WERI-Rb-1 (cell line): Measurements from ENCODE around the gene ABCA7.

ENCODE experiments used
- DNase-seq: peaks from one replicate; pipeline ENCODE4 v3.0.0-alpha.2; 2020
- H3K27ac ChIP-seq: fragments of 250-450 bp; sonication (Bioruptor Pico); 2 replicates; pipeline ENCODE4 v1.5.1; 2020; ENCODE audit warnings: mild to moderate bottlenecking, moderate library complexity
- H3K27me3 ChIP-seq: fragments of 250-450 bp; sonication (Bioruptor Pico); 2 replicates; pipeline ENCODE4 v1.5.1; 2021; ENCODE audit warnings: mild to moderate bottlenecking, low read depth, moderate library complexity; ENCODE audit not compliant: insufficient read depth, severe bottlenecking
- H3K36me3 ChIP-seq: fragments of 250-450 bp; sonication (Bioruptor Pico); 2 replicates; pipeline ENCODE4 v1.5.1; 2020; ENCODE audit warnings: mild to moderate bottlenecking, moderate library complexity
- H3K4me3 ChIP-seq: 2 replicates; pipeline ENCODE4 v1.5.1; 2011; ENCODE audit warnings: low read depth, mild to moderate bottlenecking, control low read depth, low read length
- H3K9me3 ChIP-seq: fragments of 250-450 bp; sonication (Bioruptor Pico); 2 replicates; pipeline ENCODE4 v1.5.1; 2021; ENCODE audit warnings: mild to moderate bottlenecking, moderate library complexity; ENCODE audit not compliant: severe bottlenecking
- TF ChIP-seq, protein P1 (sequence below): IDR thresholded peaks from 2 replicates; pipeline ENCODE4 v1.5.1; 2011; ENCODE audit warnings: low read depth, mild to moderate bottlenecking, control low read depth, inconsistent platforms, low read length

ABCA7 gene

GRCh38 chr19:1000591-1001537 lies 39.0 kb upstream of the ABCA7 start:
- no peak for DNase-seq
- Histone ChIP-seq H3K36me3 (no peaks in the 10 kb centered on the region), H3K27me3 (peaks cover 68% of the 10 kb centered on the region), H3K9me3 (peaks cover 2% of the 10 kb centered on the region), H3K4me3 (peak overlapping the region; percentile 30), H3K27ac (no peak overlapping the region)
- TF ChIP-seq, protein P1, sequence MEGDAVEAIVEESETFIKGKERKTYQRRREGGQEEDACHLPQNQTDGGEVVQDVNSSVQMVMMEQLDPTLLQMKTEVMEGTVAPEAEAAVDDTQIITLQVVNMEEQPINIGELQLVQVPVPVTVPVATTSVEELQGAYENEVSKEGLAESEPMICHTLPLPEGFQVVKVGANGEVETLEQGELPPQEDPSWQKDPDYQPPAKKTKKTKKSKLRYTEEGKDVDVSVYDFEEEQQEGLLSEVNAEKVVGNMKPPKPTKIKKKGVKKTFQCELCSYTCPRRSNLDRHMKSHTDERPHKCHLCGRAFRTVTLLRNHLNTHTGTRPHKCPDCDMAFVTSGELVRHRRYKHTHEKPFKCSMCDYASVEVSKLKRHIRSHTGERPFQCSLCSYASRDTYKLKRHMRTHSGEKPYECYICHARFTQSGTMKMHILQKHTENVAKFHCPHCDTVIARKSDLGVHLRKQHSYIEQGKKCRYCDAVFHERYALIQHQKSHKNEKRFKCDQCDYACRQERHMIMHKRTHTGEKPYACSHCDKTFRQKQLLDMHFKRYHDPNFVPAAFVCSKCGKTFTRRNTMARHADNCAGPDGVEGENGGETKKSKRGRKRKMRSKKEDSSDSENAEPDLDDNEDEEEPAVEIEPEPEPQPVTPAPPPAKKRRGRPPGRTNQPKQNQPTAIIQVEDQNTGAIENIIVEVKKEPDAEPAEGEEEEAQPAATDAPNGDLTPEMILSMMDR = no peak

GRCh38 chr19:1001538-1002166 lies 38.3 kb upstream of the ABCA7 start:
- Histone ChIP-seq H3K27ac (no peak overlapping the region), H3K9me3 (peaks cover 2% of the 10 kb centered on the region), H3K4me3 (no peak overlapping the region), H3K36me3 (no peaks in the 10 kb centered on the region), H3K27me3 (peaks cover 60% of the 10 kb centered on the region)
- peak; percentile 72 for DNase-seq
- TF ChIP-seq, protein P1 = peak; percentile 88

- DNase-seq = no peak
- H3K27me3 ChIP-seq = peaks cover 51% of the 10 kb centered on the region
- no peaks in the 10 kb centered on the region for H3K36me3 ChIP-seq
- H3K9me3 ChIP-seq = peaks cover 1% of the 10 kb centered on the region
- no peak overlapping the region for H3K4me3 ChIP-seq
- no peak overlapping the region for H3K27ac ChIP-seq
- TF ChIP-seq, protein P1 = no peak
Measured at GRCh38 chr19:1002600-1002999, 37.3 kb upstream of the ABCA7 start.

GRCh38 chr19:1003283-1003682 lies 36.6 kb upstream of the ABCA7 start:
- H3K27ac ChIP-seq = no peak overlapping the region
- TF ChIP-seq, protein P1 = no peak
- peaks cover under 1% of the 10 kb centered on the region; the same call in 1 of the 2 replicates for H3K36me3 ChIP-seq
- H3K27me3 ChIP-seq = peaks cover 44% of the 10 kb centered on the region
- no peak for DNase-seq
- no peaks in the 10 kb centered on the region for H3K9me3 ChIP-seq
- H3K4me3 ChIP-seq = no peak overlapping the region

DNA sequence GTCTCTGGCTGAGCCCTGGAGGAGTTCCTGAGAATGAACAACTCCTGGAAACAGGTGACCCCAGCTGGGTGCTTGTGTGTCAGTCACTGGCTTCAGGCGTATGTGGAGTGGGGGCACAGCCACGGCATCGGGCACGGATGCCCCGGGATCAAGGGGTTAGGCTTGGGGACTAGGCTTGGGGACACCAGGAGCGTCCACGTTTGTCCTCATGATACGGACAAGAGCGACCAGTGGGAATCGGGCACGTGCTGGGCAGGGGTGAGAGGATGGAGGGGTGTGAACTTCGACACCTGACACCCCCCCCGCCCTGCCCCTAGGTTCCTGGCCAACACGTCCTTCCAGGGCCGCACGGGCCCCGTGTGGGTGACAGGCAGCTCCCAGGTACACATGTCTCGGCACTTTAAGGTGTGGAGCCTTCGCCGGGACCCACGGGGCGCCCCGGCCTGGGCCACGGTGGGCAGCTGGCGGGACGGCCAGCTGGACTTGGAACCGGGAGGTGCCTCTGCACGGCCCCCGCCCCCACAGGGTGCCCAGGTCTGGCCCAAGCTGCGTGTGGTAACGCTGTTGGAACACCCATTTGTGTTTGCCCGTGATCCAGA lies 35.6 kb upstream of the ABCA7 start:
- Histone ChIP-seq H3K27me3 (peaks cover 34% of the 10 kb centered on the region), H3K4me3 (no peak overlapping the region), H3K9me3 (peaks cover 2% of the 10 kb centered on the region), H3K27ac (no peak overlapping the region), H3K36me3 (peaks cover 3% of the 10 kb centered on the region; the same call in 1 of the 2 replicates)
- no peak for DNase-seq
- TF ChIP-seq, protein P1 = no peak
